ENCODE data around the gene SMG5. TPM values are rescaled to one million over a fixed set of nuclear protein-coding genes. Genes with fewer than 3 reads are reported as not detected.
"Not testable (repeated sequence)": the region's sequence is repeated elsewhere in the genome, so short reads cannot be mapped to it uniquely, and the experiment has no call there.

SMG5 gene, protein sequence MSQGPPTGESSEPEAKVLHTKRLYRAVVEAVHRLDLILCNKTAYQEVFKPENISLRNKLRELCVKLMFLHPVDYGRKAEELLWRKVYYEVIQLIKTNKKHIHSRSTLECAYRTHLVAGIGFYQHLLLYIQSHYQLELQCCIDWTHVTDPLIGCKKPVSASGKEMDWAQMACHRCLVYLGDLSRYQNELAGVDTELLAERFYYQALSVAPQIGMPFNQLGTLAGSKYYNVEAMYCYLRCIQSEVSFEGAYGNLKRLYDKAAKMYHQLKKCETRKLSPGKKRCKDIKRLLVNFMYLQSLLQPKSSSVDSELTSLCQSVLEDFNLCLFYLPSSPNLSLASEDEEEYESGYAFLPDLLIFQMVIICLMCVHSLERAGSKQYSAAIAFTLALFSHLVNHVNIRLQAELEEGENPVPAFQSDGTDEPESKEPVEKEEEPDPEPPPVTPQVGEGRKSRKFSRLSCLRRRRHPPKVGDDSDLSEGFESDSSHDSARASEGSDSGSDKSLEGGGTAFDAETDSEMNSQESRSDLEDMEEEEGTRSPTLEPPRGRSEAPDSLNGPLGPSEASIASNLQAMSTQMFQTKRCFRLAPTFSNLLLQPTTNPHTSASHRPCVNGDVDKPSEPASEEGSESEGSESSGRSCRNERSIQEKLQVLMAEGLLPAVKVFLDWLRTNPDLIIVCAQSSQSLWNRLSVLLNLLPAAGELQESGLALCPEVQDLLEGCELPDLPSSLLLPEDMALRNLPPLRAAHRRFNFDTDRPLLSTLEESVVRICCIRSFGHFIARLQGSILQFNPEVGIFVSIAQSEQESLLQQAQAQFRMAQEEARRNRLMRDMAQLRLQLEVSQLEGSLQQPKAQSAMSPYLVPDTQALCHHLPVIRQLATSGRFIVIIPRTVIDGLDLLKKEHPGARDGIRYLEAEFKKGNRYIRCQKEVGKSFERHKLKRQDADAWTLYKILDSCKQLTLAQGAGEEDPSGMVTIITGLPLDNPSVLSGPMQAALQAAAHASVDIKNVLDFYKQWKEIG
- polyA plus RNA-seq (57.3 and 84.4 TPM in 2 replicates), polyA minus RNA-seq (58.7 and 63.3 TPM in 2 replicates)

DNA sequence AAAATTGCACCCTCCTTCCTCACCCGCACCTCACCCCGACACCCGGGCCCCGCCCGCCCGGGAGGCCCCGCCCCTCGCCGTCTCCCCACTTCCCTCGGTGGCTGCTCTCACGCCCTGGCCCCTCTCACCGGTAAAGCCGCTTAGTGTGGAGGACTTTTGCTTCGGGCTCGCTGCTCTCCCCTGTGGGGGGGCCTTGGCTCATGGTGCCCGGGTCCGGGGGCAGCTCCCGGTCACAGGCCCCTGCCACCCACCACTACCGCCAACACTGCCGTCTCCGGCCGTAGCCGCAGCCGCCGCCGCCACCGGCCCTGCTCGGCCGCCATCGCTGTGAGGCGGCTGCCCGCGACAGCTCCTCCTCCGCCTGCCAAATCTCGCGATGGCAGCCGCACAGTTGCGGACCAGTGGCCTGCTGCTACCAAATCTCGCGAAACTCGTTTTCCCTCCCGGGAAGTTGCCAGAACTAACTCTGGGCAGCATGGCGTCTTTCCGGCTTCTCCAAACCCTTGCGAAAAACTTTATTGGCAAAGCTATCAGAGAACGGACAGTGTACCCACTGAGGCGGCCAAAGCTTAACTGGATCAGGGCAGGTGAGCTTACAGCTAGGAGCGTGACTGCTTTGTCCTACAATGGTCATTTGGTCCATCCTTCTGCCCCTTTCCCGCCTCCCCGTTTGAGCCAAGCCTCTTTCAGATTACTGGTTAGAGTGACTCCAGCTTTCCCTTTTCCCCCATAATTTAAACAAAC lies at the start of gene SMG5:
TSS of gene SMG5 (minus strand) at position 347 of the 744 bp plus-strand sequence. CDS start at position 202, 145 bp downstream.
- H3K4me3 ChIP-seq (ENCODE audit: low read length) = peak within 1 kb of the TSS; percentile 78
- H3K79me2 ChIP-seq (replicated peaks; ENCODE audit: insufficient read depth, low read length) = peaks cover 34% of the 10 kb centered on the region
- peak within 1 kb of the TSS; percentile 81 for H3K4me2 ChIP-seq (ENCODE audit: low read length)
- H3K9me2 ChIP-seq (ENCODE audit: insufficient read depth, low read length) = no peaks in the 10 kb centered on the region
- H3K36me3 ChIP-seq (ENCODE audit: insufficient read depth, low read length) = no peaks in the 10 kb centered on the region
- no peaks in the 10 kb centered on the region for H3K27me3 ChIP-seq (ENCODE audit: insufficient read depth, low read depth, low read length)
- peak within 1 kb of the TSS; percentile 80 for H3K9ac ChIP-seq (ENCODE audit: low read length)
- H4K20me1 ChIP-seq (ENCODE audit: insufficient read depth) = no peaks in the 10 kb centered on the region
- H3K9me3 ChIP-seq (ENCODE audit: low read length) = no peaks in the 10 kb centered on the region
- H3K27ac ChIP-seq (ENCODE audit: low read length) = peak within 1 kb of the TSS; percentile 70
- no peaks in the 10 kb centered on the region for H3F3A ChIP-seq (ENCODE audit: insufficient read depth, low read length, poor library complexity, severe bottlenecking)
- TF ChIP-seq POLR2AphosphoS5 (IDR thresholded peaks at IDR 0.05) (peak; percentile 95), MXI1 (conservative IDR thresholded peaks at IDR 0.05; ENCODE audit: poor library complexity, severe bottlenecking) (peak; percentile 90), TAF1 (IDR thresholded peaks at IDR 0.05; ENCODE audit: low read depth) (peak; percentile 88), EZH2 (IDR thresholded peaks at IDR 0.05; ENCODE audit: borderline replicate concordance, insufficient read depth, low read length, poor library complexity, severe bottlenecking) (no peak), SMC3 (conservative IDR thresholded peaks at IDR 0.05; ENCODE audit: poor library complexity) (no peak), RAD21 (conservative IDR thresholded peaks at IDR 0.05) (no peak), EP300 (conservative IDR thresholded peaks at IDR 0.05; ENCODE audit: poor library complexity, severe bottlenecking) (peak; percentile 62)
- TF ChIP-seq, protein P1, sequence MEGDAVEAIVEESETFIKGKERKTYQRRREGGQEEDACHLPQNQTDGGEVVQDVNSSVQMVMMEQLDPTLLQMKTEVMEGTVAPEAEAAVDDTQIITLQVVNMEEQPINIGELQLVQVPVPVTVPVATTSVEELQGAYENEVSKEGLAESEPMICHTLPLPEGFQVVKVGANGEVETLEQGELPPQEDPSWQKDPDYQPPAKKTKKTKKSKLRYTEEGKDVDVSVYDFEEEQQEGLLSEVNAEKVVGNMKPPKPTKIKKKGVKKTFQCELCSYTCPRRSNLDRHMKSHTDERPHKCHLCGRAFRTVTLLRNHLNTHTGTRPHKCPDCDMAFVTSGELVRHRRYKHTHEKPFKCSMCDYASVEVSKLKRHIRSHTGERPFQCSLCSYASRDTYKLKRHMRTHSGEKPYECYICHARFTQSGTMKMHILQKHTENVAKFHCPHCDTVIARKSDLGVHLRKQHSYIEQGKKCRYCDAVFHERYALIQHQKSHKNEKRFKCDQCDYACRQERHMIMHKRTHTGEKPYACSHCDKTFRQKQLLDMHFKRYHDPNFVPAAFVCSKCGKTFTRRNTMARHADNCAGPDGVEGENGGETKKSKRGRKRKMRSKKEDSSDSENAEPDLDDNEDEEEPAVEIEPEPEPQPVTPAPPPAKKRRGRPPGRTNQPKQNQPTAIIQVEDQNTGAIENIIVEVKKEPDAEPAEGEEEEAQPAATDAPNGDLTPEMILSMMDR (IDR thresholded peaks at IDR 0.05; ENCODE audit: poor library complexity, severe bottlenecking) = peak; percentile 22
- TF ChIP-seq, protein P2, sequence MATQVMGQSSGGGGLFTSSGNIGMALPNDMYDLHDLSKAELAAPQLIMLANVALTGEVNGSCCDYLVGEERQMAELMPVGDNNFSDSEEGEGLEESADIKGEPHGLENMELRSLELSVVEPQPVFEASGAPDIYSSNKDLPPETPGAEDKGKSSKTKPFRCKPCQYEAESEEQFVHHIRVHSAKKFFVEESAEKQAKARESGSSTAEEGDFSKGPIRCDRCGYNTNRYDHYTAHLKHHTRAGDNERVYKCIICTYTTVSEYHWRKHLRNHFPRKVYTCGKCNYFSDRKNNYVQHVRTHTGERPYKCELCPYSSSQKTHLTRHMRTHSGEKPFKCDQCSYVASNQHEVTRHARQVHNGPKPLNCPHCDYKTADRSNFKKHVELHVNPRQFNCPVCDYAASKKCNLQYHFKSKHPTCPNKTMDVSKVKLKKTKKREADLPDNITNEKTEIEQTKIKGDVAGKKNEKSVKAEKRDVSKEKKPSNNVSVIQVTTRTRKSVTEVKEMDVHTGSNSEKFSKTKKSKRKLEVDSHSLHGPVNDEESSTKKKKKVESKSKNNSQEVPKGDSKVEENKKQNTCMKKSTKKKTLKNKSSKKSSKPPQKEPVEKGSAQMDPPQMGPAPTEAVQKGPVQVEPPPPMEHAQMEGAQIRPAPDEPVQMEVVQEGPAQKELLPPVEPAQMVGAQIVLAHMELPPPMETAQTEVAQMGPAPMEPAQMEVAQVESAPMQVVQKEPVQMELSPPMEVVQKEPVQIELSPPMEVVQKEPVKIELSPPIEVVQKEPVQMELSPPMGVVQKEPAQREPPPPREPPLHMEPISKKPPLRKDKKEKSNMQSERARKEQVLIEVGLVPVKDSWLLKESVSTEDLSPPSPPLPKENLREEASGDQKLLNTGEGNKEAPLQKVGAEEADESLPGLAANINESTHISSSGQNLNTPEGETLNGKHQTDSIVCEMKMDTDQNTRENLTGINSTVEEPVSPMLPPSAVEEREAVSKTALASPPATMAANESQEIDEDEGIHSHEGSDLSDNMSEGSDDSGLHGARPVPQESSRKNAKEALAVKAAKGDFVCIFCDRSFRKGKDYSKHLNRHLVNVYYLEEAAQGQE (IDR thresholded peaks at IDR 0.05; ENCODE audit: borderline replicate concordance) = peak; percentile 78
- peak within 1 kb of the TSS; percentile 95 for H2AFZ ChIP-seq (ENCODE audit: low read depth, low read length)

DNA sequence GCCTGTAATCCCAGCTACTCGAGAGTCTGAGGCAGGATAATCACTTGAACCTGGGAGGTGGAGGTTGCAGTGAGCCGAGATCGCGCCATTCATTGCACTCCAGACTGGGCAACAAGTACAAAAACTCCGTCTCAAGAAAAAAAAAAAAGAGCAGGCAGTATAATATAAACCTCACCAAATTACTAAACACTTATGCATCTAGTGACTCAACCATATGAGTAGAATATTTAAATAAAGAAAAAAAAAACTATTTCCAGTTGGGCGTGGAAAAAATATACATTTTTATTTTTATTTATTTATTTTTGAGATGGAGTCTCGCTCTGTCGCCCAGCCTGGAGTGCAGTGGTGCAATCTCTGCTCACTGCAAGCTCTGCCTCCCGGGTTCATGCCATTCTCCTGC lies 40.6 kb upstream of the SMG5 start:
- not testable (repeated sequence) for H3K4me3 ChIP-seq (ENCODE audit: low read length); H3K9me2 ChIP-seq (ENCODE audit: insufficient read depth, low read length); H3K36me3 ChIP-seq (ENCODE audit: insufficient read depth, low read length); H3K27ac ChIP-seq (ENCODE audit: low read length); H3F3A ChIP-seq (ENCODE audit: insufficient read depth, low read length, poor library complexity, severe bottlenecking); H4K20me1 ChIP-seq (ENCODE audit: insufficient read depth); H3K79me2 ChIP-seq (replicated peaks; ENCODE audit: insufficient read depth, low read length); H3K9me3 ChIP-seq (ENCODE audit: low read length); H2AFZ ChIP-seq (ENCODE audit: low read depth, low read length); H3K4me2 ChIP-seq (ENCODE audit: low read length); H3K27me3 ChIP-seq (ENCODE audit: insufficient read depth, low read depth, low read length); H3K9ac ChIP-seq (ENCODE audit: low read length)

Data from neural cell (in vitro differentiated cells).